Measurements from ENCODE around the gene CYP27C1. TPM values are rescaled to one million over a fixed set of nuclear protein-coding genes. Genes with fewer than 3 reads are reported as not detected.

CYP27C1 gene
- total and polyA plus RNA-seq, 12 donors = 0.11 to 0.97 (median 0.22) TPM; not detected in 3

GRCh38 chr2:127197475-127198385 lies 22.4 kb downstream of the CYP27C1 start:
- TF ChIP-seq POLR2A (IDR thresholded peaks at IDR 0.05) = no peak
- peak; percentile 21 to 47 (median 42) for TF ChIP-seq CTCF (IDR thresholded peaks at IDR 0.05)
- DNase-seq = peak in 6 of 7 donors; percentile 43 to 78 (median 68)
- H3K27ac ChIP-seq = no peak overlapping the region
- no peaks in the 10 kb centered on the region for H3K9me3 ChIP-seq (replicated peaks in 1 of 3)
- no peaks in the 10 kb centered on the region for H3K4me1 ChIP-seq (replicated peaks in 1 of 2)
- intact Hi-C loops (cut with DNase I) = no loop called here
- H3K4me3 ChIP-seq = no peak overlapping the region
- no peaks in the 10 kb centered on the region for H3K27me3 ChIP-seq
- 61 to 64% (median 62%) methylated on average over 19 of the region's 19 CpGs for WGBS, 4 donors
- H3K36me3 ChIP-seq (replicated peaks in 1 of 2) = no peaks in the 10 kb centered on the region

DNA sequence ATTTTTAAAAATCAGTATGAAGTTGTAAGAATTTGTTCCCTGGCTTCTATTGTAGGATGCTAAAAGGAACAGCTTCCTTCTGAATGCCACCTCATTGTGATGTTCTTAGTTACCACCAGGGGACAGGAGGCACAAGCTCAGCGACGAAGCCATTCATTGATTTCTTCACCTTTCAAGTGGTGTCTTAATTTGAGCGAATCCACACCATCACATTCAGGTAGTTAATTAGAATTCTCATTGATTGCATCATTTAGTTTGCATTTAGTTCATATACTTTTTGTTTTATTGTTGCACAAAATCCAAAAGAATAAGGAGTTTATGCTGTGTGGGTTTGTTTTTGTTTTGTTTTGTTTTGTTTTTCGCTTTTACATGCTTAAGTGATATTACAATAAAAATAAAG lies 23.1 kb downstream of the CYP27C1 start:
- H3K9me3 ChIP-seq (replicated peaks in 1 of 3) = no peaks in the 10 kb centered on the region
- H3K27ac ChIP-seq = no peak overlapping the region
- H3K4me1 ChIP-seq (replicated peaks in 1 of 2) = no peaks in the 10 kb centered on the region
- no peaks in the 10 kb centered on the region for H3K27me3 ChIP-seq
- H3K36me3 ChIP-seq (replicated peaks in 1 of 2) = no peaks in the 10 kb centered on the region
- DNase-seq = no peak
- WGBS, 4 donors = 78 to 80% (median 79%) methylated on average over 4 of the region's 4 CpGs
- intact Hi-C loops (cut with DNase I) = no loop called here
- no peak overlapping the region for H3K4me3 ChIP-seq
- TF ChIP-seq POLR2A (IDR thresholded peaks at IDR 0.05) (no peak), CTCF (IDR thresholded peaks at IDR 0.05) (peak in 4 of 6 experiments; percentile 10 to 20 (median 18))

- DNase-seq = no peak
- no peaks in the 10 kb centered on the region for H3K36me3 ChIP-seq (replicated peaks in 1 of 2)
- H3K4me1 ChIP-seq (replicated peaks in 1 of 2) = no peaks in the 10 kb centered on the region
- WGBS, 4 donors = 93 to 97% (median 95%) methylated on average over 2 of the region's 2 CpGs
- intact Hi-C loops (cut with DNase I) = no loop called here
- no peak for TF ChIP-seq POLR2A (IDR thresholded peaks at IDR 0.05)
- TF ChIP-seq CTCF (IDR thresholded peaks at IDR 0.05) = no peak
- H3K27ac ChIP-seq = no peak overlapping the region
- no peaks in the 10 kb centered on the region for H3K27me3 ChIP-seq
- H3K9me3 ChIP-seq (replicated peaks in 1 of 3) = no peaks in the 10 kb centered on the region
- no peak overlapping the region for H3K4me3 ChIP-seq
These were observed 23.6 kb downstream of the CYP27C1 start for GRCh38 chr2:127196549-127196948.

DNA sequence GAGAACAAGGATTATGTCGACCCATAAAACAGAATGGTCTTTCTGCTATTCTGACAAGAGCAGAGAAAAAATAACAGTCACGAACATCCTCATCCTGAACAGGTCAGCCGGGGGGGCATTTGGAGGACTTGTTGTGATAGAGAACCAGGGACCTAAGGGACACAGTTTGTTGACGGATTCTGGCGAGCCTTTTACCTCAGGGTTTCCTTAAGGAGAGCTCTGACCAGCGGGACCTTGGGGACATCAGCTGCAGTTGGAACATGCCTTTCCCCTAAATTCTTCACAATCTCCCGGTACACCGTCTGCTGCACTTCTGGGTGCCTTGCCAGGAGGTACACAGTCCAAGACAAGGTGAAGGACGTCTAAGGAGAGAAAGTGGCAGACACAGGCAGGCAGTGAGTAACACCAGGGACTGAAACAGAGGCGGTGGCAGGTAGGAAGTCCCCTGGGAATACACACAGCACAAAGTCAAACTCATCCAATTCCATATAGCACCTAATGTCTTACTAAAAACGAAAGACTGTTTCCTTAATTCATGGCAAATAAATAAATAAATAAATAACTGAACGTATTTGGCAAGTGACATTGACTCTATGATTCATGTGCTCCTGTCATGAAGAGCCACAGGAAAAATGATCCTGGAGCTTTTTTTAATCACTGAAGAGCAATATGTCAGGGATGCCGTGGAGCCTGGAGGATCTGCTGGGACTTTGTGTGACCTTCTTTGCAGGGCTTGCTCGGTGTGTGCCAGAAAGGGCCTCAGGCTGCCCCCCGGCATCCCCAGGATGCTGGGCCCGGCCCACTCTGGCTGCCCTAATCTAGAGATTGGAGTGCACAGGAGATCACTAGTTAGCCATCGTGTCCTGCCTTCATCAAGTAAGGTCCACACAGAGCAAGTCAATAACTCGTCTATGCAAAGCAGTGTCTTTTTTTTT lies 24.7 kb downstream of the CYP27C1 start:
- Histone ChIP-seq H3K27ac (no peak overlapping the region), H3K9me3 (replicated peaks in 1 of 3) (no peaks in the 10 kb centered on the region), H3K4me3 (no peak overlapping the region), H3K27me3 (no peaks in the 10 kb centered on the region), H3K4me1 (replicated peaks in 1 of 2) (no peaks in the 10 kb centered on the region), H3K36me3 (replicated peaks in 1 of 2) (no peaks in the 10 kb centered on the region)
- DNase-seq = peak in 1 of 7 donors; percentile 41
- WGBS, 4 donors = 60 to 62% (median 61%) methylated on average over 16 to 18 of the region's 18 CpGs
- intact Hi-C loops (cut with DNase I) = no loop called here
- TF ChIP-seq POLR2A (IDR thresholded peaks at IDR 0.05) = no peak

Measured in adrenal gland (tissue), 12 donors.